HG03108 (cell line): ENCODE data around the gene SLC6A6.
"Not testable (repeated sequence)": the region's sequence is repeated elsewhere in the genome, so short reads cannot be mapped to it uniquely, and the experiment has no call there.

Source experiments
- ATAC-seq: cut with Tn5 transposase; IDR thresholded peaks from one replicate; pipeline ENCODE4 v1.9.1; 2021; ENCODE audit warnings: moderate library complexity; ENCODE audit not compliant: unreplicated experiment

Gene SLC6A6

DNA sequence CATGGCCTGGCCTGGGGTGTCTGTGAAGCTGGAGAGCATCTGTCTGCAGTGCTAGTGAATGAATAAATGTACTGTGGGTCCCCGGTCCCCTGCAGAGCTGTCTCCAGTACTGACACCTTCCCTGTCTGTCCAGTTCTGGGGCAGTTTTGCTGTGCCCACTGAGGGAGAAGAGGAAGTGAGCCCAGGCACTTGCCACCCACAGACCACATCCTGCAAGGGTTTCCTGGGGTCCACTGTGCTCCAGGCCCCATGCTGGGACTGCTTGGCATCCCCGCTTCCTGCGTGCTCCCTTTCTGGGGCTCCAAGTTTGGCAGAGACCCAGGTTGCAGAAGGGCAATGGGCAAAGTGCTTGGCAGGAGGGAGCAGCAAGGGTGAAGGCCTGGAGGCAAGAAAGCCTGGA, 4.9 kb upstream of the SLC6A6 start:
- ATAC-seq = no peak

- ATAC-seq = no peak
These were observed 4.2 kb upstream of the SLC6A6 start for GRCh38 chr3:14397940-14398796.

- ATAC-seq = no peak
These were observed 3.7 kb upstream of the SLC6A6 start for GRCh38 chr3:14398797-14399106.

DNA sequence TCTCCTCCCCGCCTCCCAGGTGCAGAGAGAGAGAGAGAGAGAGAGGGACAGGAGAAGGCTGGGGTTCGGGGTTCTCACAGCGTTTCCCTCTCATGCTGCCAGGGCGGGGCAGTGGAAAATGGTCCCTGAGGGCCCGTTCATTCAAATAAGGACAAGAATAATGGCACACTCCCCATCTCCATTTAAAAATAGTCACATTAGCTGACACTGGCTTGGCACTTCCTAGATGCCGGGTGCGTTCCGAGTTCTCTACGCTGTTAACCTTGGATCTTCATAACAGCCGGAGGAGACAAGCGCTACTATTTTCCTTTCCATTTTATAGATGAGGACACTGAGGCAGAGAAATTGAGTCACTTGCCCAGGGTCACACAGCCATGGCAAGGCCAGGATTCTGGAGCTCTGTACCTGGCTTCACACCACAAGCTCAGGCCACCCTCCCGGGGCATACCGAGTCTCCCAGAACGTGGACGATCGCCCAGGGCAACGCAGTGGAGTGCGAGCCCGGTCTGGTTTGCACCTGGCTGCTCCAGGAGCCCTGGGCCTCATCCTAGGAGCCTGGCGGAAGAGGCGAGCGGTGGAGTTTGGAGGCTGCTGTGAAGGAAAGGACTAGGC, 608 bp upstream of the SLC6A6 start:
- ATAC-seq = no peak

GRCh38 chr3:14403619-14404155, 1.3 kb downstream of the SLC6A6 start:
- no peak for ATAC-seq

DNA sequence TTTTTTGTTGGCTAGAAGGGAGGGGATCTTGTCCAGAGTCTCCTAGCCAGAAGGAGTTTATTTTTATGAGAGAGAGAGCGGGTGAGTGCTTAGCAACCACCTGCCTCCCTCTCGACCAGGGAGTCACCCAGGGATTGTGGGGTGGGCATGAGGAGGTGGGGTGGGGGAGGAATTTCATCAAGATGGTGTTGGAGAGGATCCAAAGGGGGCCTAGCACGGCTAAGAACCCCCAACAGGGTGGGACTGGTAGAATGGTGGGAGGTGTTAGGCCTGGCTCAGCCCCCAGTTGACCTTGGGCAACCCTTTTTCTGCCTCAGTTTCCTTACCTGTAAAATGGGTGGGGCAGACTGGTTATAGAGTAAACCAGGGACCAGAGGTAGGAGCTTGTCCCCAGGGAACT, 1.8 kb downstream of the SLC6A6 start:
- no peak for ATAC-seq

GRCh38 chr3:14404631-14405359, 2.4 kb downstream of the SLC6A6 start:
- ATAC-seq = no peak

DNA sequence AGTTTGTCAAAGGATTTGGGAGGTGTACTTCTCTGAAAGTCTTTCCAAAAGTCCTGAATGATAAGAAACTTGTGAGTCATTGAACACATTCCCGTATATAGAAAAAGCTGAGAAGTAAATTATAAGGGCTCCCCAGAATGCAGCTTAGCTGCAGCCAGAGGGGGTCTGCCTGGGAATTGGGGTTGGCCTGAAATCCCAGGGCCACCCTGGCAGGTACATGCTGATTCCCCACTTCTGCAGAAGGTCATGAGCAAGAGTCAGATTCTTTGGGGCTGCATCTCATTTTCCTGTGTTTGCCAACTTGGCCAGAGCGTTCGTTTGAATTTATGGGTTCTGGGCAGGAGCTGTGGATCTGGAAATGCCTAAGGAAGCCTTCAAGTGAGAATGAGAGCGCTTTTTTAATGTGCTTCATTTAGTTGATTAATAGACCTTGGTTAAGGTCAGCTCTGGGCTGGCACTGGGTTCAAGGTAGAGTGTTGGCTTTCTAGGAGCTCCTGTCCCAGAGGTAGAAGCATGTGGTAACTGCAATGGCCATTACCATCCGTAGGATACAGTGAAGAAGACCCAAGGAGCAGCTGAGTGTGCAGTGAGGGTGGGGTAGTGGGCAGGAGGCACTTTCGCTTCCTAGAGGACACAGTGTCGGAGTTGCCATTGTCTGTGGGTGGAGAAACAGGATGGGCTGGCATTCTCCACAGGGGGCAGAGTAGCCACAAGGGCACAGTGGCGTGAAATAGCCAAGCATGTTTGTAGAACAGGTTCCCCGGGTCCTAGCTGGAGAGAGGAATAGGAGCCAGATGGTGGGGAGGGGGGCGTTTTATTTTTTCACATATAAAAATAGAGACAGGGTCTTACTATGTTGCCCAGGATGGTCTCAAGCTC, 3.2 kb downstream of the SLC6A6 start:
- ATAC-seq = no peak

GRCh38 chr3:14406336-14406735, 3.9 kb downstream of the SLC6A6 start:
- no peak for ATAC-seq

GRCh38 chr3:14406766-14407165, 4.4 kb downstream of the SLC6A6 start:
- no peak for ATAC-seq

GRCh38 chr3:14407203-14407602, 4.8 kb downstream of the SLC6A6 start:
- no peak for ATAC-seq

DNA sequence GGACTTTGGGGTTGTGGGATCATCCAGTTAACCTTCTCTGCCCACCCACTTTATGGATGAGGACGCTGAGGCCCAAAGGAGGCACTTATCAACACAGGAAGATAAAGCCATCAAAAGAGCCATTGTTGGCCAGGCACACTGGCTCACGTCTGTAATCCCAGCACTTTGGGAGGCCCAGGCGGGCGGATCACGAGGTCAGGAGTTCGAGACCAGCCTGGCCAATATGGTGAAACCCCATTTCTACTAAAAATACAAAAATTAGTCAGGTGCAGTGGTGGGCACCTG, 7.3 kb downstream of the SLC6A6 start:
- not testable (repeated sequence) for ATAC-seq

DNA sequence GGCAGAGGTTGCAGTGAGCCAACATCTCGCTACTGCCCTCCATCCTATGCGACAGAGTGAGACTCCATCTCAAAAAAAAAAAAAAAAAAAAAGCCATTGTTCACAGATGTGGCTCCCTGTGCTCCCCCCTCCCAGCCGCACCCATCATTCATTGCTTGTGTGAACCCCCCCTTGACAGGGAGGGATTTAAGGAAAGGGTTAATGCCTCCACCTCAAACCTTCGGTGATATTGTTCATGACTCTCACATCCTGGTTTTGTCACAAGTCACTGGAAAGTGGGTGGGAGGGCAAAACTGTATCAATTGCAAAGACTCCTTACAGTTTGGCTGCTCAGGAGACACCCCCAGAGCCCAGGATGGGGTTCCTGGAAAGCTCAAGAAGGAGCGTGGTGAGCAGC, 7.7 kb downstream of the SLC6A6 start:
- ATAC-seq = no peak

DNA sequence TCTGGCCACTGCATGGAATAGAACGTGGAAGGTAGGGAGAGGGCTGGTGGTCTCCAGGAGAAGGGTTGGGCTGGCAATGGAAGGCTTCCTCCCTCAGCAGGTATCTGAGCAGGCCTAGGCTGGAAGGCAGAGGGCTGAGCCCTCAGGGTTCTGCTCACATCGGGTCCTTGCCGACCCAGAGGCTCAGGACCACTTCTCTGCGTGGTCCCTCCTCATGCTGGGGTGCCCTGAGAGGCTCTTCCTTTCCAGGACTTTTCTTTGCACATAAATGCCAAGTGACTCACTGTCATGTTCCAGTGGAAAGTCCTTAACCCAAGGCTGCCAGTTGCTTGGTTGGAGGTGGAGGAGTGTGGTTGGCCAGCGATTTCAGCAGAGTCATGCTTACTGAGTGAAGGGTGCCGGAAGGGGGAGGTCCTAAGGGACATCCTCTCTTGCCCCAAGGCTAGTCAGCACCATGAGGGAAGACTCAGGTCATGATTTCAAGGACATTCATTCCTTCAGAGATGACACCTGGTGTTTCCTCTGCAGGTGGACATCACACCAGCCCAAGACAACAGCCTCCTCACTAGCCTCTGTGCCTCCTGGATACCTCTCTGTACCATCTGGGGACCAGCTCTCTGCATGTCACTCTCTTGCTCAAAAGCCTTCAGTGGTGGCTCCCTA, 8.2 kb downstream of the SLC6A6 start:
- ATAC-seq = peak; percentile 67

- ATAC-seq = no peak
These were observed 8.7 kb downstream of the SLC6A6 start for GRCh38 chr3:14411166-14411526.

- ATAC-seq = no peak
These were observed 9.6 kb downstream of the SLC6A6 start for GRCh38 chr3:14411988-14412387.

GRCh38 chr3:14412831-14413380, 10.5 kb downstream of the SLC6A6 start:
- no peak for ATAC-seq

DNA sequence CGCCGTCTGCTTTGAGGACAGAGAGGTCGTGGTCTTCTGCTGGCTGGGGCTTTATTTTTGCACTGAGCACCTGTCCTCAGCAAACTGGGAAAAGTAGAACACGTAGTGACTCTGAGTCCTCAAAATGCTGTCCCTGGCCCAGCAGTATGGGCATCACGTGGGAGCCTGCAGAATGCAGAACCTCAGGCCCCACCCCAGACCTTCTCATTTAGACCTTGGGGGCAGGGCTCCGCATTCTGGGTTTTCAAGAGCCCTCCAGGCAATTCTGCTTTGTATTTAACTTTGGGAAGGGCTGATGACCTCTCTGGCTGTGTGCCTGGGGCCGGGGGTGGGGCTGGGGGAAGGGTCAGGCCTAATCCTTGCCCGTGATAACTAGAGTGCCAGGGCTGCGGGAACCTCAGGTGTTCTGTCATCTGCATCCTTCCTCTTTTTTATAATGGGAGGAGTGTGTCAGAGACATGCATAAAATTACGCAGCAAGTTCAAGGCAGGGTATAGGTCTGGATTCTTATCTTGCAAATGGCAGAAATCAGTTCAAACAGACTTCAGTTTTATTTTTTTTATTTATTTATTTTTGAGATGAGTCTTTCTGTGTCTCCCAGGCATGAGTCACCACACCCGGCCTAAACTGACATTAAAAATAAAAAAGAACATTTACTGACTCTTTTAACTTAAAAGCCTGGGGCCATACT, 11.1 kb downstream of the SLC6A6 start:
- ATAC-seq = no peak

GRCh38 chr3:14414846-14415464, 12.5 kb downstream of the SLC6A6 start:
- no peak for ATAC-seq
